ENCODE data around the gene NKAPD1. TPM values are rescaled to one million over a fixed set of nuclear protein-coding genes. Genes with fewer than 3 reads are reported as not detected.

NKAPD1 gene
- total and polyA plus RNA-seq, 2 of the 13 experiments (the other 11 are each of a cell fraction or from before 2014, with no cell fraction given): 11.2 to 22.5 TPM

GRCh38 chr11:112024773-112025678 is 49.1 kb upstream of the NKAPD1 start, which contains the start of gene DLAT (continued):
- TF ChIP-seq U2AF1 (optimal IDR thresholded peaks at IDR 0.05; ENCODE audit: low read depth, low read length): no peak
- peak; percentile 26; the same call in 1 of the 2 replicates for TF ChIP-seq ELF3 (CRISPR knock-in tag; IDR thresholded peaks at IDR 0.05)
- TF ChIP-seq ATRX (CRISPR knock-in tag; IDR thresholded peaks at IDR 0.05; ENCODE audit: borderline replicate concordance): no peak
- peak; percentile 60; the same call in 1 of the 2 replicates for TF ChIP-seq ZNF292 (CRISPR knock-in tag; IDR thresholded peaks at IDR 0.05; ENCODE audit: borderline replicate concordance, low read depth)
- peak; percentile 99 for TF ChIP-seq ZFY (CRISPR knock-in tag; IDR thresholded peaks at IDR 0.05)
- TF ChIP-seq NCOA5 (CRISPR knock-in tag; IDR thresholded peaks at IDR 0.05): 0 out of 2 replicates have a peak, but pooled peaks have one; percentile 66
- TF ChIP-seq ZNF660 (CRISPR knock-in tag; IDR thresholded peaks at IDR 0.05; ENCODE audit: borderline replicate concordance, low read depth): no peak
- TF ChIP-seq ZNF441 (CRISPR knock-in tag; IDR thresholded peaks at IDR 0.05; ENCODE audit: borderline replicate concordance): peak; percentile 91
- peak; percentile 73; the same call in 1 of the 2 replicates for TF ChIP-seq PCBP1 (IDR thresholded peaks at IDR 0.05; ENCODE audit: borderline replicate concordance, low read depth, low read length)
- no peak; the same call in 1 of the 2 replicates for TF ChIP-seq SP5 (CRISPR knock-in tag; IDR thresholded peaks at IDR 0.05; ENCODE audit: borderline replicate concordance, low read depth)
- TF ChIP-seq ZNF101 (CRISPR knock-in tag; IDR thresholded peaks at IDR 0.05; ENCODE audit: borderline replicate concordance, low read depth): peak; percentile 23; the same call in 1 of the 2 replicates
- peak; percentile 48; the same call in 1 of the 2 replicates for TF ChIP-seq MIER3 (CRISPR knock-in tag; IDR thresholded peaks at IDR 0.05; ENCODE audit: borderline replicate concordance)
- peak; percentile 34; the same call in 1 of the 2 replicates for TF ChIP-seq ZNF143 (CRISPR knock-in tag; IDR thresholded peaks at IDR 0.05)
- TF ChIP-seq HNF4A (CRISPR knock-in tag; IDR thresholded peaks at IDR 0.05): peak; percentile 34
- TF ChIP-seq STAT6 (CRISPR knock-in tag; IDR thresholded peaks at IDR 0.05; ENCODE audit: borderline replicate concordance): no peak; the same call in 1 of the 2 replicates
- TF ChIP-seq ZNF251 (CRISPR knock-in tag; IDR thresholded peaks at IDR 0.05): no peak
- peak; percentile 59; the same call in 1 of the 2 replicates for TF ChIP-seq KIAA2018 (CRISPR knock-in tag; IDR thresholded peaks at IDR 0.05; ENCODE audit: borderline replicate concordance)
- TF ChIP-seq ELF1 (CRISPR knock-in tag; IDR thresholded peaks at IDR 0.05): peak; percentile 50; the same call in 1 of the 2 replicates
